Measurements from ENCODE around the gene GPC5. TPM values are rescaled to one million over a fixed set of nuclear protein-coding genes. Genes with fewer than 3 reads are reported as not detected.

The GPC5 gene
- total and polyA plus RNA-seq, 2 of the 13 experiments (the other 11 are each of a cell fraction or from before 2014, with no cell fraction given), result 0.02 to 0.07 TPM

- TF ChIP-seq UBTF (CRISPR knock-in tag; IDR thresholded peaks at IDR 0.05) (no peak), ZNF557 (CRISPR knock-in tag; IDR thresholded peaks at IDR 0.05) (no peak)
Measured at GRCh38 chr13:91805605-91806004, 407.2 kb downstream of the GPC5 start (continued).

GRCh38 chr13:91809161-91809560 is 410.7 kb downstream of the GPC5 start:
- in situ Hi-C loops (cut with HindIII; ENCODE audit: extremely low pct_ligation_motif_present, low pct_unique_long_range_greater_than_20kb) (no loop called here), intact Hi-C loops (cut with micrococcal nuclease; ENCODE audit: unreplicated experiment) (no loop called here)
- Histone ChIP-seq H4K20me1 (ENCODE audit: insufficient read depth, low read length) (no peaks in the 10 kb centered on the region), H3K27ac (ENCODE audit: extremely low read length, insufficient read depth, low read length) (no peak overlapping the region), H2AFZ (ENCODE audit: low read length) (no peak overlapping the region), H3K4me1 (ENCODE audit: insufficient read depth, low read length) (no peaks in the 10 kb centered on the region), H3K9ac (ENCODE audit: insufficient read depth, low read depth, low read length) (no peak overlapping the region), H3K4me3 (replicated peaks in 1 of 3; ENCODE audit: insufficient read depth in 1 of 3, low read depth in 2 of 3, low read length in 3 of 3) (no peak overlapping the region), H3K36me3 (replicated peaks in 1 of 2; ENCODE audit: control insufficient read depth in 1 of 2, insufficient read depth in 2 of 2, low read length in 2 of 2) (no peaks in the 10 kb centered on the region), H3K9me3 (ENCODE audit: low read length) (no peaks in the 10 kb centered on the region), H3K4me2 (ENCODE audit: low read depth, low read length) (no peak overlapping the region), H3K79me2 (ENCODE audit: insufficient read depth, low read length) (no peaks in the 10 kb centered on the region), H3K27me3 (ENCODE audit: control insufficient read depth in 1 of 2, insufficient read depth in 2 of 2, low read length in 2 of 2) (no peaks in the 10 kb centered on the region)
- POLR2A ChIA-PET, result no interaction called here
- no peak for DNase-seq (ENCODE audit: low spot score)
- FAIRE-seq, result no peak
- 0% methylated on average over 2 of the region's 2 CpGs for WGBS (ENCODE audit: low lambda C conversion rate)
- CTCF ChIA-PET (ENCODE audit: low intra/inter-chr PET ratio, low total read pairs), result no interaction called here
- BruUV-seq (replicated peaks), result no TSS peak
- ATAC-seq, result no peak
- no peak for TF ChIP-seq ZBTB4 (CRISPR knock-in tag; IDR thresholded peaks at IDR 0.05; ENCODE audit: borderline replicate concordance)
- no peak for TF ChIP-seq E2F1 (CRISPR knock-in tag; IDR thresholded peaks at IDR 0.05)
- no peak for TF ChIP-seq ARID3A (IDR thresholded peaks at IDR 0.05; ENCODE audit: low read depth, low read length)
- TF ChIP-seq ZNF503 (CRISPR knock-in tag; IDR thresholded peaks at IDR 0.05), result no peak
- no peak for TF ChIP-seq ZNF770 (CRISPR knock-in tag; IDR thresholded peaks at IDR 0.05)
- TF ChIP-seq CHD4 (IDR thresholded peaks at IDR 0.05; ENCODE audit: borderline replicate concordance, low read length), result no peak
- no peak for TF ChIP-seq SSRP1 (CRISPR knock-in tag; IDR thresholded peaks at IDR 0.05)
- no peak for TF ChIP-seq ZFX (CRISPR knock-in tag; IDR thresholded peaks at IDR 0.05; ENCODE audit: low read depth)

All from HepG2 (cell line).